Upper lobe of left lung (tissue), 4 donors: ENCODE data around the gene NKAIN2.

Source experiments
- CTCF ChIP-seq, 6 experiments: fragments of 450-650 bp in 4 of 6; fragments of 200-600 bp in 2 of 6; sonication (generic) in 2 of 6; IDR thresholded peaks; one replicate each; pipeline ENCODE4 v1.5.1; 2016 to 2019; ENCODE audit warnings: antibody characterized with exemption in 6 of 6
- EP300 ChIP-seq, 4 donors: sonication (generic); formaldehyde crosslinking; IDR thresholded peaks; one replicate each; pipeline ENCODE4 v1.5.1; 2017; ENCODE audit warnings: antibody characterized with exemption in 4 of 4, control low read depth in 2 of 4
- POLR2A ChIP-seq, 4 donors: fragments of 450-650 bp; IDR thresholded peaks; one replicate each; pipeline ENCODE4 v1.5.1; 2016 to 2017; ENCODE audit warnings: antibody characterized with exemption in 4 of 4, mild to moderate bottlenecking in 2 of 4

GRCh38 chr6:124393536-124393935 is 589.9 kb downstream of the NKAIN2 start:
- TF ChIP-seq CTCF (IDR thresholded peaks at IDR 0.05) (no peak), EP300 (IDR thresholded peaks at IDR 0.05) (no peak), POLR2A (IDR thresholded peaks at IDR 0.05) (no peak)
